Measurements from ENCODE around the gene CANT1.

- no peak for TF ChIP-seq CTCF (IDR thresholded peaks at IDR 0.05)
- no peak for TF ChIP-seq POLR2A (IDR thresholded peaks at IDR 0.05)
Observed at GRCh38 chr17:79048826-79049755, 39.5 kb upstream of the CANT1 start.

Data from breast epithelium (tissue), 3 donors.